Non-pigmented ciliary epithelial cell (primary cell): ENCODE measurements around the gene MZF1.

Experiments used
- DNase-seq: peaks from one replicate; pipeline ENCODE4 v3.0.0-alpha.2; 2010; ENCODE audit warnings: low read depth

The MZF1 gene

GRCh38 chr19:58569943-58570670 lies 3.0 kb downstream of the MZF1 start:
- no peak for DNase-seq

GRCh38 chr19:58569191-58569942 lies 3.8 kb downstream of the MZF1 start:
- no peak for DNase-seq

- DNase-seq, result no peak
These were observed 4.5 kb downstream of the MZF1 start for GRCh38 chr19:58568453-58569130.

GRCh38 chr19:58566989-58567388 lies 6.1 kb downstream of the MZF1 start:
- DNase-seq, result no peak

GRCh38 chr19:58563823-58564222 lies 9.3 kb downstream of the MZF1 start:
- DNase-seq, result no peak

- no peak for DNase-seq
These were observed 10.0 kb downstream of the MZF1 start for GRCh38 chr19:58563034-58563573.

GRCh38 chr19:58562122-58563033 lies 10.8 kb downstream of the MZF1 start:
- no peak for DNase-seq

GRCh38 chr19:58561373-58562121 lies 11.6 kb downstream of the MZF1 start:
- no peak for DNase-seq

- DNase-seq, result no peak
These were observed 12.2 kb downstream of the MZF1 start for GRCh38 chr19:58560921-58561320.

GRCh38 chr19:58560007-58560887 lies 12.9 kb downstream of the MZF1 start:
- no peak for DNase-seq

- no peak for DNase-seq
These were observed 13.7 kb downstream of the MZF1 start for GRCh38 chr19:58559275-58560006.

- peak; percentile 90 for DNase-seq
These were observed 14.4 kb downstream of the MZF1 start for GRCh38 chr19:58558623-58559274.

- no peak for DNase-seq
These were observed 15.0 kb downstream of the MZF1 start, which contains the start of gene UBE2M for GRCh38 chr19:58558066-58558622. TSS of gene UBE2M (minus strand) at chr19:58558611. CDS start at chr19:58558381, 230 bp downstream.

GRCh38 chr19:58557221-58558065 lies 15.7 kb downstream of the MZF1 start:
- no peak for DNase-seq

- no peak for DNase-seq
These were observed 16.4 kb downstream of the MZF1 start for GRCh38 chr19:58556622-58557220.

GRCh38 chr19:58555920-58556621 lies 17.1 kb downstream of the MZF1 start:
- no peak for DNase-seq
